Activated gamma-delta T cell treated with Interleukin-2 at 50 U/mL for 16 hours (primary cell): ENCODE measurements around the gene DOCK4.

ENCODE experiments used
- DNase-seq: peaks from one replicate; pipeline ENCODE4 v3.0.0-alpha.2; 2020

DOCK4 gene

GRCh38 chr7:111705807-111706206, 500.4 kb downstream of the DOCK4 start:
- DNase-seq = no peak

GRCh38 chr7:111697771-111698170, 508.4 kb downstream of the DOCK4 start:
- DNase-seq = no peak

GRCh38 chr7:111694376-111694775, 511.8 kb downstream of the DOCK4 start:
- no peak for DNase-seq

- no peak for DNase-seq
These were observed 515.7 kb downstream of the DOCK4 start for GRCh38 chr7:111690364-111691111.

- DNase-seq = no peak
These were observed 520.9 kb downstream of the DOCK4 start for GRCh38 chr7:111685349-111685748.

GRCh38 chr7:111682588-111683340, 523.4 kb downstream of the DOCK4 start:
- no peak for DNase-seq

GRCh38 chr7:111681242-111681641, 525.0 kb downstream of the DOCK4 start:
- DNase-seq = no peak

- no peak for DNase-seq
These were observed 527.2 kb downstream of the DOCK4 start for GRCh38 chr7:111678986-111679385.

- DNase-seq = no peak
These were observed 527.9 kb downstream of the DOCK4 start for GRCh38 chr7:111678281-111678680.

- no peak for DNase-seq
These were observed 528.4 kb downstream of the DOCK4 start for GRCh38 chr7:111677848-111678247.

GRCh38 chr7:111676811-111677210, 529.4 kb downstream of the DOCK4 start:
- no peak for DNase-seq
